Hematopoietic multipotent progenitor cell treated with erythropoietin and hydrocortisone succinate and interleukin-3 and kit ligand, for 6 days (in vitro differentiated cells): ENCODE data around the gene JAKMIP2.
"Not testable (repeated sequence)": the region's sequence is repeated elsewhere in the genome, so short reads cannot be mapped to it uniquely, and the experiment has no call there.

Experiments used
- DNase-seq: peaks from one replicate; pipeline ENCODE4 v3.0.0-alpha.2; 2015

The JAKMIP2 gene

GRCh38 chr5:147743678-147744374 lies 38.7 kb downstream of the JAKMIP2 start:
- peak; percentile 52 for DNase-seq

GRCh38 chr5:147743012-147743411 lies 39.5 kb downstream of the JAKMIP2 start:
- no peak for DNase-seq

- no peak for DNase-seq
These were observed 40.4 kb downstream of the JAKMIP2 start for GRCh38 chr5:147742151-147742550.

GRCh38 chr5:147740864-147741263 lies 41.7 kb downstream of the JAKMIP2 start:
- DNase-seq, result no peak

GRCh38 chr5:147737921-147738320 lies 44.6 kb downstream of the JAKMIP2 start:
- no peak for DNase-seq

- no peak for DNase-seq
These were observed 46.9 kb downstream of the JAKMIP2 start for GRCh38 chr5:147735621-147736125.

GRCh38 chr5:147734894-147735293 lies 47.6 kb downstream of the JAKMIP2 start:
- DNase-seq, result peak; percentile 7

- no peak for DNase-seq
These were observed 49.5 kb downstream of the JAKMIP2 start for GRCh38 chr5:147733075-147733474.

GRCh38 chr5:147732291-147732883 lies 50.1 kb downstream of the JAKMIP2 start:
- DNase-seq, result no peak

- DNase-seq, result no peak
These were observed 50.9 kb downstream of the JAKMIP2 start for GRCh38 chr5:147731431-147732290.

GRCh38 chr5:147727200-147727599 lies 55.3 kb downstream of the JAKMIP2 start:
- DNase-seq, result no peak

- DNase-seq, result not testable (repeated sequence)
These were observed 61.2 kb downstream of the JAKMIP2 start for GRCh38 chr5:147721191-147721960.

- DNase-seq, result no peak
These were observed 68.8 kb downstream of the JAKMIP2 start for GRCh38 chr5:147713550-147714295.

GRCh38 chr5:147712598-147712997 lies 69.9 kb downstream of the JAKMIP2 start:
- DNase-seq, result no peak

- no peak for DNase-seq
These were observed 70.5 kb downstream of the JAKMIP2 start for GRCh38 chr5:147712019-147712418.

- DNase-seq, result no peak
These were observed 71.5 kb downstream of the JAKMIP2 start for GRCh38 chr5:147711019-147711418.

GRCh38 chr5:147708708-147709107 lies 73.8 kb downstream of the JAKMIP2 start:
- no peak for DNase-seq

GRCh38 chr5:147704544-147704943 lies 78.0 kb downstream of the JAKMIP2 start:
- no peak for DNase-seq

GRCh38 chr5:147701468-147701867 lies 81.1 kb downstream of the JAKMIP2 start:
- no peak for DNase-seq

- no peak for DNase-seq
These were observed 82.9 kb downstream of the JAKMIP2 start for GRCh38 chr5:147699496-147700088.

- DNase-seq, result no peak
These were observed 85.1 kb downstream of the JAKMIP2 start for GRCh38 chr5:147697380-147697779.

GRCh38 chr5:147694772-147695171 lies 87.8 kb downstream of the JAKMIP2 start:
- DNase-seq, result no peak
